SK-N-SH treated with all-trans-retinoic acid at 6 μM for 48 hours (cell line): ENCODE measurements around the gene SLC52A3.

Experiments
- ATAC-seq: fragments of 200-7000 bp; cut with Tn5 transposase; 3 replicates; pipeline ENCODE4 v1.9.1; 2020; ENCODE audit warnings: mild to moderate bottlenecking, moderate library complexity
- ARNTL ChIP-seq: fragments of 450-650 bp; formaldehyde crosslinking; IDR thresholded peaks from 2 replicates; pipeline ENCODE4 v1.5.0; 2020; ENCODE audit warnings: low read depth, mild to moderate bottlenecking, moderate library complexity, borderline replicate concordance
- BACH2 ChIP-seq: fragments of 250-450 bp; sonication (Bioruptor Pico); IDR thresholded peaks from 2 replicates; pipeline ENCODE4 v1.9.0; 2021; ENCODE audit warnings: mild to moderate bottlenecking, borderline replicate concordance
- CREB5 ChIP-seq: fragments of 250-450 bp; sonication (Bioruptor Pico); IDR thresholded peaks from 2 replicates; pipeline ENCODE4 v1.5.1; 2020; ENCODE audit warnings: low read depth, mild to moderate bottlenecking, moderate library complexity
- CSDC2 ChIP-seq: fragments of 250-450 bp; sonication (Bioruptor Pico); IDR thresholded peaks from 2 replicates; pipeline ENCODE4 v1.5.0; 2020; ENCODE audit warnings: mild to moderate bottlenecking, moderate library complexity
- CSRNP3 ChIP-seq: fragments of 250-450 bp; sonication (Bioruptor Pico); IDR thresholded peaks from 2 replicates; pipeline ENCODE4 v1.5.1; 2021; ENCODE audit warnings: mild to moderate bottlenecking, moderate library complexity
- ESRRG ChIP-seq: fragments of 250-450 bp; sonication (Bioruptor Pico); IDR thresholded peaks from 2 replicates; pipeline ENCODE4 v1.6.1; 2021; ENCODE audit warnings: mild to moderate bottlenecking
- GLIS3 ChIP-seq: fragments of 250-450 bp; sonication (Bioruptor Pico); IDR thresholded peaks from 2 replicates; pipeline ENCODE4 v1.5.0; 2020; ENCODE audit warnings: mild to moderate bottlenecking, moderate library complexity
- OSR1 ChIP-seq: fragments of 250-450 bp; sonication (Bioruptor Pico); IDR thresholded peaks from 2 replicates; pipeline ENCODE4 v1.8.0; 2022; ENCODE audit warnings: moderate library complexity, mild to moderate bottlenecking, inconsistent platforms
- POU6F1 ChIP-seq: fragments of 250-450 bp; sonication (Bioruptor Pico); IDR thresholded peaks from 2 replicates; pipeline ENCODE4 v1.8.0; 2021; ENCODE audit warnings: low read depth, mild to moderate bottlenecking, moderate library complexity, borderline replicate concordance
- PPARA ChIP-seq: fragments of 250-450 bp; sonication (Bioruptor Pico); IDR thresholded peaks from 2 replicates; pipeline ENCODE4 v1.5.0; 2020; ENCODE audit warnings: mild to moderate bottlenecking, borderline replicate concordance
- RARB ChIP-seq: fragments of 250-450 bp; sonication (Bioruptor Pico); IDR thresholded peaks from 2 replicates; pipeline ENCODE4 v1.8.0; 2021; ENCODE audit warnings: mild to moderate bottlenecking, moderate library complexity
- SNAI2 ChIP-seq: fragments of 250-450 bp; sonication (Bioruptor Pico); IDR thresholded peaks from 2 replicates; pipeline ENCODE4 v1.5.0; 2020; ENCODE audit warnings: mild to moderate bottlenecking, moderate library complexity
- TCF4 ChIP-seq: fragments of 250-450 bp; sonication (Bioruptor Pico); IDR thresholded peaks from 2 replicates; pipeline ENCODE4 v1.8.0; 2021; ENCODE audit warnings: mild to moderate bottlenecking, moderate library complexity, borderline replicate concordance
- TOX ChIP-seq: fragments of 250-450 bp; sonication (Bioruptor Pico); IDR thresholded peaks from 2 replicates; pipeline ENCODE4 v1.8.0; 2021; ENCODE audit warnings: mild to moderate bottlenecking, moderate library complexity, borderline replicate concordance
- ZC3H10 ChIP-seq: fragments of 250-450 bp; sonication (Bioruptor Pico); IDR thresholded peaks from 2 replicates; pipeline ENCODE4 v1.5.1; 2021; ENCODE audit warnings: mild to moderate bottlenecking, moderate library complexity
- ZFP3 ChIP-seq: fragments of 250-450 bp; sonication (Bioruptor Pico); IDR thresholded peaks from 2 replicates; pipeline ENCODE4 v1.5.0; 2020; ENCODE audit warnings: mild to moderate bottlenecking, moderate library complexity
- ZFP30 ChIP-seq: fragments of 450-650 bp; formaldehyde crosslinking; IDR thresholded peaks from 2 replicates; pipeline ENCODE4 v1.5.0; 2022; ENCODE audit warnings: mild to moderate bottlenecking, moderate library complexity
- ZNF565 ChIP-seq: fragments of 450-650 bp; formaldehyde crosslinking; conservative IDR thresholded peaks from 2 replicates; pipeline ENCODE4 v1.5.0; 2020; ENCODE audit warnings: low read depth, mild to moderate bottlenecking, moderate library complexity
- ZNF70 ChIP-seq: fragments of 450-650 bp; formaldehyde crosslinking; IDR thresholded peaks from 2 replicates; pipeline ENCODE4 v1.5.0; 2020; ENCODE audit warnings: mild to moderate bottlenecking, moderate library complexity
- ZNF8 ChIP-seq: fragments of 450-650 bp; formaldehyde crosslinking; IDR thresholded peaks from 2 replicates; pipeline ENCODE4 v1.5.0; 2020; ENCODE audit warnings: mild to moderate bottlenecking, moderate library complexity
- TF ChIP-seq, protein P1 (sequence below): fragments of 250-450 bp; sonication (Bioruptor Pico); IDR thresholded peaks from 2 replicates; pipeline ENCODE4 v1.8.0; 2020; ENCODE audit warnings: mild to moderate bottlenecking, moderate library complexity, borderline replicate concordance

The SLC52A3 gene

DNA sequence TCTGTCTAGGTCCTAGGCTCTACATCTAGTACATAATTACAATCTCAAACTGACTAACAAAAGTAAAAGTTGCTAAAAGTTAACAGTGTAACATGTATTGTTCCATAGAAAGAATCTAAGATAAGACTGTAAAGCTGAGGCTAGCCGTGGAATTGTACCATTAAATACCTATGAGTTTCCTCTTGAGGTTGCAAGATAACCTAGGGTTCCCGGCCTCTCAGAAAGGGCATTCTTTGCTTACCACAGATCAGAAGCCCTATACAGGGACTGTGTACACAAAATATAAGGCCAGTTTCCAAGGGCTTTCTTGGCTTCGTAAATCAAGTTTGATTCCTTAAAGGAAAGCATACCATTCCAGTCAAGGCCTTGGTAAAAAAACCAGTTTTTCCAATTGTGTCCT lies 11.5 kb upstream of the SLC52A3 start:
- TF ChIP-seq ZFP30 (CRISPR knock-in tag) = no peak
- TF ChIP-seq ARNTL (CRISPR knock-in tag) = no peak
- ATAC-seq = no peak

GRCh38 chr20:776165-776564 lies 7.9 kb upstream of the SLC52A3 start:
- no peak for ATAC-seq
- TF ChIP-seq GLIS3 (CRISPR knock-in tag) (no peak), CSDC2 (CRISPR knock-in tag) (no peak), SNAI2 (CRISPR knock-in tag) (no peak), ZNF565 (no peak), ESRRG (CRISPR knock-in tag) (no peak), ZFP3 (CRISPR knock-in tag) (no peak)

DNA sequence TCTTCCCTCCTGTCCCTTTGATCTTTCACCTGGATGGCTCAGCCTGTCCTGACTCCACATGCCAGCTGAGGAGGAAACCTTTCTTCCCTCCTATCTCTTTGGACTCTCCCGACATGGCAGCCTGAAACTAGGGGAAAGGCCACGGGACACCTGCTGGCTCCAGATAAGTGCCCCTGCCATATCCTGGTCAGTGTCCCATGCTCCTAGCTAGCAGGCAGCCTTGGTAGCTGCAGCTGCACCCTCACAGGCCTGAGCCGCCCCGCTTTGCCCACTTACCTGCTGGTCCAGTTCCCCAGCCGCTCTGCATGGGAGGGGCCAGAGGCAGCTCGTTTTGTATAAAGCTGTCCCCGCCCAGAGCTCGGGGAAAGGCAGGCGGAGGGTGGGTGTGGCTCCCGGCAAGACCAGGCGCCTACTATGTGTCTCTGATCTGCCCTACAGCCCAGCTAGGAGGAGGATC lies 7.4 kb upstream of the SLC52A3 start:
- TF ChIP-seq TCF4 (CRISPR knock-in tag) = no peak
- TF ChIP-seq TOX = no peak
- TF ChIP-seq ZFP30 (CRISPR knock-in tag) = no peak
- no peak for TF ChIP-seq ZC3H10 (CRISPR knock-in tag)
- no peak for TF ChIP-seq POU6F1 (CRISPR knock-in tag)
- TF ChIP-seq GLIS3 (CRISPR knock-in tag) = no peak
- TF ChIP-seq CREB5 (CRISPR knock-in tag) = no peak
- no peak for TF ChIP-seq BACH2 (CRISPR knock-in tag)
- no peak for TF ChIP-seq ZNF8 (CRISPR knock-in tag)
- no peak for TF ChIP-seq PPARA
- no peak for TF ChIP-seq ZNF70 (CRISPR knock-in tag)
- no peak for TF ChIP-seq ZNF565
- TF ChIP-seq, all 23 proteins: peak for 0
- no peak for ATAC-seq

GRCh38 chr20:774660-775057 lies 6.4 kb upstream of the SLC52A3 start:
- no peak for TF ChIP-seq BACH2 (CRISPR knock-in tag)
- TF ChIP-seq CSRNP3 (CRISPR knock-in tag) = no peak
- no peak for TF ChIP-seq ZC3H10 (CRISPR knock-in tag)
- TF ChIP-seq ZNF565 = no peak
- TF ChIP-seq ZFP3 (CRISPR knock-in tag) = no peak
- TF ChIP-seq RARB (CRISPR knock-in tag) = no peak
- no peak for TF ChIP-seq PPARA
- no peak for TF ChIP-seq ARNTL (CRISPR knock-in tag)
- no peak for TF ChIP-seq ZNF8 (CRISPR knock-in tag)
- TF ChIP-seq OSR1 (CRISPR knock-in tag) = no peak
- no peak for TF ChIP-seq GLIS3 (CRISPR knock-in tag)
- no peak for TF ChIP-seq SNAI2 (CRISPR knock-in tag)
- no peak for TF ChIP-seq TOX
- no peak for ATAC-seq

DNA sequence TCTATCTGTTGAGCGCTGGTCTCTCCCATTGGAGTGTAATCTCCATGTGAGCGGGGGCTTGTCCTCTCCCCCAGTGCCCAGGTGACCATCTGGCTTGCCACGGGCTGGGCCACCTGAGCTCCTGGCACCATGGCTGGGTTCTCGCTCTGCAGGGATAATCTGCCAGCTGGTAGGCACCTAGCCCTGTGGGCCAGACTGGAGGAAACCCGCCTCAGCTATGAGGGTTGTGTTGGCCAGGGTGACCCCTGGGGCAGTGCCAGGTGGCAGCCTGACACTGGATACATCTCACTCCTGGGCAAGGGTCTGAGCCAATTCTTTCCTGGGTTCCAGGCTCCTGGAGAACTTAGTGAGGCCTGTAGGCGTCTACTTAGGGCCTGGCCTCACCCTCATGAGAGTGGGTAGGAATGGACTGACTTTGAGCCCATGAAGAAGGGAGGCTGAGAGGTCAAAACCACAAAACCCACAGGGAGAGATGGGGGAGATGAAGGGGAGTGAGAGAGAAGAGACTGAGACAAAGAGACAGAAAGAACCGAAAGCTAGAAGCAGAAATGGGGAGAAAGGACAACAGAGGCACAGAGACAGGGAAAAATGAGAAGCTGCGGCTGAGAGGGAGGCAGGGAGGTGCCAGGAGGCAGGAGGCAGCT lies 5.8 kb upstream of the SLC52A3 start:
- ATAC-seq = no peak
- no peak for TF ChIP-seq ZNF70 (CRISPR knock-in tag)
- no peak for TF ChIP-seq ESRRG (CRISPR knock-in tag)
- TF ChIP-seq ZFP3 (CRISPR knock-in tag) = no peak
- no peak for TF ChIP-seq CSRNP3 (CRISPR knock-in tag)
- no peak for TF ChIP-seq CREB5 (CRISPR knock-in tag)
- TF ChIP-seq ZNF8 (CRISPR knock-in tag) = no peak
- no peak for TF ChIP-seq ZC3H10 (CRISPR knock-in tag)
- no peak for TF ChIP-seq ZNF565
- TF ChIP-seq, protein P1, sequence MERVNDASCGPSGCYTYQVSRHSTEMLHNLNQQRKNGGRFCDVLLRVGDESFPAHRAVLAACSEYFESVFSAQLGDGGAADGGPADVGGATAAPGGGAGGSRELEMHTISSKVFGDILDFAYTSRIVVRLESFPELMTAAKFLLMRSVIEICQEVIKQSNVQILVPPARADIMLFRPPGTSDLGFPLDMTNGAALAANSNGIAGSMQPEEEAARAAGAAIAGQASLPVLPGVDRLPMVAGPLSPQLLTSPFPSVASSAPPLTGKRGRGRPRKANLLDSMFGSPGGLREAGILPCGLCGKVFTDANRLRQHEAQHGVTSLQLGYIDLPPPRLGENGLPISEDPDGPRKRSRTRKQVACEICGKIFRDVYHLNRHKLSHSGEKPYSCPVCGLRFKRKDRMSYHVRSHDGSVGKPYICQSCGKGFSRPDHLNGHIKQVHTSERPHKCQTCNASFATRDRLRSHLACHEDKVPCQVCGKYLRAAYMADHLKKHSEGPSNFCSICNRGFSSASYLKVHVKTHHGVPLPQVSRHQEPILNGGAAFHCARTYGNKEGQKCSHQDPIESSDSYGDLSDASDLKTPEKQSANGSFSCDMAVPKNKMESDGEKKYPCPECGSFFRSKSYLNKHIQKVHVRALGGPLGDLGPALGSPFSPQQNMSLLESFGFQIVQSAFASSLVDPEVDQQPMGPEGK (CRISPR knock-in tag) = no peak
- TF ChIP-seq CSDC2 (CRISPR knock-in tag) = no peak
- no peak for TF ChIP-seq TCF4 (CRISPR knock-in tag)
- TF ChIP-seq GLIS3 (CRISPR knock-in tag) = no peak
